ENCODE results near the gene CAVIN3.

CAVIN3 gene, protein sequence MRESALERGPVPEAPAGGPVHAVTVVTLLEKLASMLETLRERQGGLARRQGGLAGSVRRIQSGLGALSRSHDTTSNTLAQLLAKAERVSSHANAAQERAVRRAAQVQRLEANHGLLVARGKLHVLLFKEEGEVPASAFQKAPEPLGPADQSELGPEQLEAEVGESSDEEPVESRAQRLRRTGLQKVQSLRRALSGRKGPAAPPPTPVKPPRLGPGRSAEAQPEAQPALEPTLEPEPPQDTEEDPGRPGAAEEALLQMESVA

GRCh38 chr11:6320411-6321155, at the start of gene CAVIN3:
Gene CAVIN3 (minus strand): TSS chr11:6320501. CDS start chr11:6320476, 25 bp downstream.
- ChIA-PET POLR2A (no interaction called here), CTCF (interaction anchor here (1.1 to 6.2 kb wide), 3 partner anchors 42 to 71 kb away, joined by 3 to 24 read pairs (median 6); no protein-coding TSS in a partner anchor)
- peak; percentile 60 for DNase-seq (ENCODE audit: extremely low spot score)
- TF ChIP-seq, protein P1, sequence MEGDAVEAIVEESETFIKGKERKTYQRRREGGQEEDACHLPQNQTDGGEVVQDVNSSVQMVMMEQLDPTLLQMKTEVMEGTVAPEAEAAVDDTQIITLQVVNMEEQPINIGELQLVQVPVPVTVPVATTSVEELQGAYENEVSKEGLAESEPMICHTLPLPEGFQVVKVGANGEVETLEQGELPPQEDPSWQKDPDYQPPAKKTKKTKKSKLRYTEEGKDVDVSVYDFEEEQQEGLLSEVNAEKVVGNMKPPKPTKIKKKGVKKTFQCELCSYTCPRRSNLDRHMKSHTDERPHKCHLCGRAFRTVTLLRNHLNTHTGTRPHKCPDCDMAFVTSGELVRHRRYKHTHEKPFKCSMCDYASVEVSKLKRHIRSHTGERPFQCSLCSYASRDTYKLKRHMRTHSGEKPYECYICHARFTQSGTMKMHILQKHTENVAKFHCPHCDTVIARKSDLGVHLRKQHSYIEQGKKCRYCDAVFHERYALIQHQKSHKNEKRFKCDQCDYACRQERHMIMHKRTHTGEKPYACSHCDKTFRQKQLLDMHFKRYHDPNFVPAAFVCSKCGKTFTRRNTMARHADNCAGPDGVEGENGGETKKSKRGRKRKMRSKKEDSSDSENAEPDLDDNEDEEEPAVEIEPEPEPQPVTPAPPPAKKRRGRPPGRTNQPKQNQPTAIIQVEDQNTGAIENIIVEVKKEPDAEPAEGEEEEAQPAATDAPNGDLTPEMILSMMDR (IDR thresholded peaks at IDR 0.05; ENCODE audit: control extremely low read depth, extremely low read depth, low read depth, missing control alignments) = no peak

DNA sequence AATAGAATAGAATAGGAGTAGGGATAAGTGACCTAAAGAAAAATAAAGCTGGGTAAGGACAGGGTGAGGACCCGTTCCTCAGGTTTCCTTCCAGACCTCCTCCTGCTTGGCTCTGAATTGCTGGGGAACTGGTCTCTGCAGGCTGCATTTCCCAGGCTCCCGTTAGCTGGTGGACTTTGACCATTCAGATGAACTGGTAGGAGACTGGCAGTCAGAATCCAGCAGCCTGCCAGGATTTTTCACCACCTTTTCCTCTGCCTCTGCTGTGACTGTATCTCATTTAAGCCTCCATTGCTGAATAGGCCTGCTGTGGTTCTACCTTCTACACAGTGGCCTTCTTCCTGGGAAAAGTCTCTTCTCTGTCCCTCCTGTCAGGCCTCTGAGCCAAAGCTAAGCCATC, 45.4 kb upstream of the CAVIN3 start:
- CTCF ChIA-PET = interaction anchor here (1.3 to 6.7 kb wide), 2 partner anchors 12 to 80 kb away, joined by 3 to 87 read pairs; no protein-coding TSS in a partner anchor
- POLR2A ChIA-PET = no interaction called here
- no peak for DNase-seq (ENCODE audit: extremely low spot score)
- TF ChIP-seq, protein P1 (IDR thresholded peaks at IDR 0.05; ENCODE audit: control extremely low read depth, extremely low read depth, low read depth, missing control alignments) = no peak

DNA sequence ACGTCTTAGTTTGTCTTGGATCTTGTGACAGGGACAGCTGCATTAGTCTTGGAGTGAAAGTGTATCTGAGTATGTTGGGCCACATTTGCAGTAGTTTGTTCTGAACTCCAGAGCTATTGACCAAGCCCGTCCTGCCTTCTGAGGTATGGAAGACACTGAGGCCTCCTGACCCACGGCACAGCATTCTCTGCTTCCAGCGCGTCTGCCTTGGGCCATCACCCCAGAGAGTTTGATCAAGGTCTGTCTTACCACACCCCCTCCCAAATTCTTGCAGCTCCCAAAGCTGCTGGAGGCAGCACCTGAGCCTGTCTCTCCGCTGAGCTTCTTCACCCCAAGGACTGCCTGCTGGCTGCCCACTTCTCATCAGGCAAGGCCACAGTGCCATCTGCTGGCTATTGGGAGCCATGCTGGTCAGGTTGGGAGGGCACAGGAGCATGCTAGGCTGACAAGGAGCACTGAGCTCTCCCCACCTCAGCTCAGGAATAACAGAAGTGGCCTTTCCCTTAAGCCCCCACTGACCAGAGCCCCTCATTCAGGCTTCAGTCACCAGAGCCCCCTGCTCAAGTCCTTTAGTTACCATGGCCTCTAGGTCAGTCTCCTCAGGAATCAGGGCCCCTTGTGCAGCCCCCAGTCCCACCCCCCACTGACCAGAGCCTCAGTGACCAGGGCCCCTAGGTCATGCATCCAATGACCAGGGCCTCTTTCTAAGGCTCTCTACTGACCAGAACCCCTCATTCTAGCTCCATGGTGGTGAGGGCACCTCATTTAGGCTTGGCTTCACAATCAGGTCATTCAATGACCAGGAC, 42.8 kb upstream of the CAVIN3 start:
- TF ChIP-seq, protein P1 (IDR thresholded peaks at IDR 0.05; ENCODE audit: control extremely low read depth, extremely low read depth, low read depth, missing control alignments) = peak; percentile 86
- ChIA-PET POLR2A (no interaction called here), CTCF (interaction anchor here (0.6 to 6.7 kb wide), 59 partner anchors 9 to 382 kb away, joined by 3 to 87 read pairs (median 4); partner anchors contain the start of genes APBB1, CAVIN3, CCKBR and FHIP1B)
- DNase-seq (ENCODE audit: extremely low spot score) = peak; percentile 78

DNA sequence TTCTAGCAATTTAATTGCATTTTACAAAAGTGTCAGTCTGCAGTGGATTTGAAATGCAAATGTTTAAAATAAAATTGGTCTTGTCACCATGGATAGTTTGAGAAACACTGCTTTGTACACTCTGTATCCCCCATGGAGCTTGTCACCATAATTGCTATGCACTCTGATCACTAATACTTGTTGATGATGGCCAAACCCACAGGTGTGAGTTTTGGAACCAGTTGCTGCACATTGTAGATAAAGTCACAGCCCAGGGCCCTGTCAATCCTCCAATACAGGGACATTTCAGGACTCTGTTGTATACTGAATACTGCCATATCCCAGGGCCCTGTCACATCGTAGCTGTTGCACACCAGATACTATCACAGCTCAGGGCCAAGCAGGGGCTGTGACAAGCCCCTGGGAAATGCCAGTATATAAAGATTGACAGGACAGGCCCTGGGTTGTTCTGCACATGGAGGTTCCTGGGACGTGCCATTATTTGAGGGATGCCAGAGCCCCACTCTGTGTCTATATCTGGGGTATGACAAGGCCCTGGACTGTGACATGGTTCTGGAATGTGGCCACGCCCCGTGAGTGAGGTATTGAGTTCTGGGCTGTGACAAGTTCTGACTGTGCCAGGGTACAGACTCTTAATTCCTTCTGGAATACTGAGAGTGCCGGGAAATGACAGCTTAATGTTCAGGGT, 42.0 kb upstream of the CAVIN3 start:
- no peak for DNase-seq (ENCODE audit: extremely low spot score)
- TF ChIP-seq, protein P1 (IDR thresholded peaks at IDR 0.05; ENCODE audit: control extremely low read depth, extremely low read depth, low read depth, missing control alignments) = no peak
- ChIA-PET POLR2A (no interaction called here), CTCF (interaction anchor here (0.6 to 6.7 kb wide), 58 partner anchors 8 to 381 kb away, joined by 3 to 87 read pairs (median 4); partner anchors contain the start of genes APBB1, CAVIN3, CCKBR and FHIP1B)

- POLR2A ChIA-PET = no interaction called here
- no peak for DNase-seq (ENCODE audit: extremely low spot score)
- TF ChIP-seq, protein P1 (IDR thresholded peaks at IDR 0.05; ENCODE audit: control extremely low read depth, extremely low read depth, low read depth, missing control alignments) = no peak
- CTCF ChIA-PET = interaction anchor here (6.2 to 6.7 kb wide), 2 partner anchors 17 to 109 kb away, joined by 66 to 87 read pairs; no protein-coding TSS in a partner anchor
Measured at GRCh38 chr11:6360183-6360582, 39.9 kb upstream of the CAVIN3 start.

Measured in GM10248 (cell line).